Keratinocyte (primary cell): ENCODE results near the gene ADCY5. TPM values are rescaled to one million over a fixed set of nuclear protein-coding genes. Genes with fewer than 3 reads are reported as not detected.

ENCODE experiments used
- DNase-seq: peaks from one replicate; pipeline ENCODE4 v3.0.0-alpha.2; 2011; ENCODE audit warnings: low read depth, missing footprints, low spot score
- FAIRE-seq: peaks from 2 replicates; lab custom pipeline; 2011; peaks lifted over from hg19 to GRCh38; lab: Jason Lieb, UNC
- H2AFZ ChIP-seq: 2 replicates; pipeline ENCODE4 v1.6.0; 2012; ENCODE audit warnings: low read length, control low read depth, inconsistent platforms; ENCODE audit not compliant: control insufficient read depth
- H3K27ac ChIP-seq: 2 replicates; pipeline ENCODE4 v1.5.1; 2011; ENCODE audit warnings: low read length; ENCODE audit not compliant: control insufficient read depth, insufficient read depth
- H3K27me3 ChIP-seq: 3 replicates; pipeline ENCODE4 v1.6.0; 2011; ENCODE audit warnings: low read length; ENCODE audit not compliant: control insufficient read depth, insufficient read depth; ENCODE audit errors: extremely low read depth
- H3K36me3 ChIP-seq, 2 experiments: 2 replicates in 1 of 2; 3 replicates in 1 of 2; pipeline ENCODE4 v1.5.1; 2011; ENCODE audit warnings: low read length in 2 of 2, mild to moderate bottlenecking in 1 of 2; ENCODE audit not compliant: control insufficient read depth in 2 of 2, insufficient read depth in 2 of 2; ENCODE audit errors: extremely low read depth in 1 of 2
- H3K4me1 ChIP-seq: 3 replicates; pipeline ENCODE4 v1.5.1; 2011; ENCODE audit warnings: low read length; ENCODE audit not compliant: control insufficient read depth, insufficient read depth; ENCODE audit errors: extremely low read depth
- H3K4me2 ChIP-seq: 3 replicates; pipeline ENCODE4 v1.6.0; 2011; ENCODE audit warnings: low read depth, low read length; ENCODE audit not compliant: control insufficient read depth, insufficient read depth; ENCODE audit errors: extremely low read depth
- H3K4me3 ChIP-seq, 3 experiments: fragments of 200-600 bp in 1 of 3; sonication (generic) in 1 of 3; 2 replicates in 2 of 3; 3 replicates in 1 of 3; pipeline ENCODE4 v1.5.1; 2011 to 2016; ENCODE audit warnings: low read length in 3 of 3, mild to moderate bottlenecking in 3 of 3, control low read depth in 2 of 3, inconsistent platforms in 1 of 3, low read depth in 1 of 3, mixed read lengths in 1 of 3, mixed run types in 1 of 3, moderate library complexity in 1 of 3; ENCODE audit not compliant: control insufficient read depth in 2 of 3, insufficient read depth in 2 of 3; ENCODE audit errors: extremely low read depth in 1 of 3
- H3K79me2 ChIP-seq: 2 replicates; pipeline ENCODE4 v1.6.0; 2012; ENCODE audit warnings: low read length; ENCODE audit not compliant: control insufficient read depth, insufficient read depth
- H3K9ac ChIP-seq: 3 replicates; pipeline ENCODE4 v1.6.0; 2011; ENCODE audit warnings: low read length; ENCODE audit not compliant: control insufficient read depth, insufficient read depth; ENCODE audit errors: extremely low read depth
- H3K9me1 ChIP-seq: 3 replicates; pipeline ENCODE4 v1.6.0; 2011; ENCODE audit warnings: low read length; ENCODE audit not compliant: control insufficient read depth, insufficient read depth; ENCODE audit errors: extremely low read depth
- H3K9me3 ChIP-seq: 2 replicates; pipeline ENCODE4 v1.5.1; 2012; ENCODE audit warnings: low read depth, low read length; ENCODE audit not compliant: control insufficient read depth
- H4K20me1 ChIP-seq: 3 replicates; pipeline ENCODE4 v1.6.0; 2011; ENCODE audit warnings: low read length; ENCODE audit not compliant: control insufficient read depth, insufficient read depth; ENCODE audit errors: extremely low read depth
- EZH2 ChIP-seq: IDR thresholded peaks from one replicate; pipeline ENCODE4 v1.6.1; 2012; ENCODE audit warnings: inconsistent platforms, mild to moderate bottlenecking, low read length, moderate library complexity
- dilution Hi-C: fragments of 300-500 bp; cut with MboI; formaldehyde crosslinking; loops from one replicate; pipeline ENCODE4 v1.7.0; 2020; ENCODE audit warnings: low sequenced_read_pairs; ENCODE audit not compliant: extremely low pct_ligation_motif_present
- polyA plus RNA-seq, 5 experiments: library from polyadenylated mRNA; depleted of rRNA in 3 of 5; stranded (reverse) in 3 of 5; stranded (forward) in 1 of 5; unstranded in 1 of 5; fragments of >200 nt; gene quantifications; 1 replicate in 1 of 5; 2 replicates in 3 of 5; 3 replicates in 1 of 5; pipeline versions ENCODE4 v1.2.1 to v1.2.3, GENCODE V29; 2011 to 2012; ENCODE audit warnings: missing spikeins in 2 of 5, low read depth in 1 of 5, low replicate concordance in 1 of 5
- TF ChIP-seq, protein P1 (sequence below), 3 experiments: IDR thresholded peaks in 1 of 3; conservative IDR thresholded peaks in 1 of 3; optimal IDR thresholded peaks in 1 of 3; 2 replicates in 2 of 3; 3 replicates in 1 of 3; pipeline versions ENCODE3 to v1.5.1; 2011; ENCODE audit warnings: low read length in 3 of 3, mild to moderate bottlenecking in 3 of 3, moderate library complexity in 2 of 3, control low read depth in 1 of 3, inconsistent platforms in 1 of 3; ENCODE audit not compliant: insufficient read depth in 2 of 3; ENCODE audit errors: extremely low read depth in 1 of 3

ADCY5 gene
- polyA plus RNA-seq, 1 donor (not counting 4 experiments of a cell fraction or from before 2014, with no cell fraction given) = not detected

GRCh38 chr3:123297627-123297899, 151.3 kb downstream of the ADCY5 start:
- Histone ChIP-seq H3K9ac (no peak overlapping the region), H3K27me3 (peaks cover 6% of the 10 kb centered on the region), H3K79me2 (no peaks in the 10 kb centered on the region), H3K4me3 (no peak overlapping the region), H3K4me2 (no peak overlapping the region), H3K27ac (no peak overlapping the region), H3K9me1 (no peaks in the 10 kb centered on the region), H3K36me3 (no peaks in the 10 kb centered on the region), H3K4me1 (no peaks in the 10 kb centered on the region), H2AFZ (no peak overlapping the region), H4K20me1 (no peaks in the 10 kb centered on the region), H3K9me3 (no peaks in the 10 kb centered on the region)
- FAIRE-seq (no peak), DNase-seq (no peak)
- dilution Hi-C loops = no loop called here
- no peak for TF ChIP-seq EZH2
- TF ChIP-seq, protein P1, sequence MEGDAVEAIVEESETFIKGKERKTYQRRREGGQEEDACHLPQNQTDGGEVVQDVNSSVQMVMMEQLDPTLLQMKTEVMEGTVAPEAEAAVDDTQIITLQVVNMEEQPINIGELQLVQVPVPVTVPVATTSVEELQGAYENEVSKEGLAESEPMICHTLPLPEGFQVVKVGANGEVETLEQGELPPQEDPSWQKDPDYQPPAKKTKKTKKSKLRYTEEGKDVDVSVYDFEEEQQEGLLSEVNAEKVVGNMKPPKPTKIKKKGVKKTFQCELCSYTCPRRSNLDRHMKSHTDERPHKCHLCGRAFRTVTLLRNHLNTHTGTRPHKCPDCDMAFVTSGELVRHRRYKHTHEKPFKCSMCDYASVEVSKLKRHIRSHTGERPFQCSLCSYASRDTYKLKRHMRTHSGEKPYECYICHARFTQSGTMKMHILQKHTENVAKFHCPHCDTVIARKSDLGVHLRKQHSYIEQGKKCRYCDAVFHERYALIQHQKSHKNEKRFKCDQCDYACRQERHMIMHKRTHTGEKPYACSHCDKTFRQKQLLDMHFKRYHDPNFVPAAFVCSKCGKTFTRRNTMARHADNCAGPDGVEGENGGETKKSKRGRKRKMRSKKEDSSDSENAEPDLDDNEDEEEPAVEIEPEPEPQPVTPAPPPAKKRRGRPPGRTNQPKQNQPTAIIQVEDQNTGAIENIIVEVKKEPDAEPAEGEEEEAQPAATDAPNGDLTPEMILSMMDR (optimal IDR thresholded peaks at IDR 0.05 in 1 of 3, IDR thresholded peaks at IDR 0.05 in 1 of 3, conservative IDR thresholded peaks at IDR 0.05 in 1 of 3; ENCODE audit: extremely low read depth in 1 of 3, insufficient read depth in 2 of 3, low read length in 3 of 3) = peak in 1 of 3 experiments; percentile 29

- H3K27me3 ChIP-seq = peaks cover 6% of the 10 kb centered on the region
- no peaks in the 10 kb centered on the region for H3K36me3 ChIP-seq
- H3K9ac ChIP-seq = no peak overlapping the region
- FAIRE-seq = no peak
- dilution Hi-C loops = no loop called here
- no peaks in the 10 kb centered on the region for H3K9me3 ChIP-seq
- H2AFZ ChIP-seq = no peak overlapping the region
- DNase-seq = no peak
- H3K27ac ChIP-seq = no peak overlapping the region
- H3K4me3 ChIP-seq = no peak overlapping the region
- no peaks in the 10 kb centered on the region for H3K4me1 ChIP-seq
- H3K4me2 ChIP-seq = no peak overlapping the region
- H3K9me1 ChIP-seq = no peaks in the 10 kb centered on the region
- TF ChIP-seq, protein P1 (optimal IDR thresholded peaks at IDR 0.05 in 1 of 3, IDR thresholded peaks at IDR 0.05 in 1 of 3, conservative IDR thresholded peaks at IDR 0.05 in 1 of 3; ENCODE audit: extremely low read depth in 1 of 3, insufficient read depth in 2 of 3, low read length in 3 of 3) = no peak
- no peak for TF ChIP-seq EZH2
- H4K20me1 ChIP-seq = no peaks in the 10 kb centered on the region
- no peaks in the 10 kb centered on the region for H3K79me2 ChIP-seq
These were observed 151.9 kb downstream of the ADCY5 start for GRCh38 chr3:123296836-123297626.
